Glomerular visceral epithelial cell (primary cell): ENCODE results near the gene ANKRD44.
"Not testable (repeated sequence)": the region's sequence is repeated elsewhere in the genome, so short reads cannot be mapped to it uniquely, and the experiment has no call there.

Experiments used
- DNase-seq: peaks from one replicate; pipeline ENCODE4 v3.0.0-alpha.2; 2016; ENCODE audit errors: extremely low spot score

ANKRD44 gene

GRCh38 chr2:197287596-197287932 is 23.0 kb downstream of the ANKRD44 start:
- not testable (repeated sequence) for DNase-seq

- DNase-seq: peak; percentile 48
Observed at GRCh38 chr2:197286805-197287595, 23.6 kb downstream of the ANKRD44 start.

DNA sequence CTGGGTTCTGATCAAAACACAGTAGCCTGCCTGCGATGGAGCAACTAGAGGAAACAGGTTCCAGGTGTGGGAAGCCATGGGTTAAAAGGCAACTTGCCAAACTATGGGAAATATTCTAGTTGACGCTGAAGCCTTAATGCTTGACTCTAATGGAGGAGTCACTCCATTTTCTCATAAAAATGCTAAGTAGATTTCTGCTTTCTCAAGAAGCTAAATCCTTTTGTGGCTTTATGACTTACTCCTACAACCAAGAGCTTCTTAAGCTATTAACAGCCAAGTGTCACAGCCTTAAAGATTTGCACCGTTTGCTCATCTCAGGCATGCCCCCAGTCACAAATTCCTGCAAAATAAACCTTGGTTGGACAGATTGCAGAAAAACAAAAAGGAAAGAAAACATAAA is 25.2 kb downstream of the ANKRD44 start:
- DNase-seq: no peak

DNA sequence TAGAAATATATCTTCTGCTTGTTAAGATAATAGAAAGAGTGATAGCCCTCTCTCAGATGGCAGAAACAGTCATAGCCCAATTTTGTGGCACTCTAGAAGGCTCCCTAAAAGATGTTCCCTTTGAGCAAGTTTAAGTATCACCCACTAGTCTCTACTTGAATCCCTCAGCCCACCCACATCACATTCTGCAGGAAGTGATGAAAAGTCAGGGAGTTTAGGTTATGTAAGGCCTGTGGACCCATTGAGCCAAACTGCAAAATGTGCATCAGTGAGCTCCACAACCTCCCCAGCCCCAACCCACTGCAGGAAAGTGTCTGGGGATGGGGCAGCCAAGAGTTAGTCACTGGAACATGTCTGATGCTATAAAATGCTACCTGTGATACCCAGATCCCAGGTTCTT is 25.6 kb downstream of the ANKRD44 start:
- no peak for DNase-seq

- no peak for DNase-seq
Observed at GRCh38 chr2:197281421-197281820, 29.2 kb downstream of the ANKRD44 start.

DNA sequence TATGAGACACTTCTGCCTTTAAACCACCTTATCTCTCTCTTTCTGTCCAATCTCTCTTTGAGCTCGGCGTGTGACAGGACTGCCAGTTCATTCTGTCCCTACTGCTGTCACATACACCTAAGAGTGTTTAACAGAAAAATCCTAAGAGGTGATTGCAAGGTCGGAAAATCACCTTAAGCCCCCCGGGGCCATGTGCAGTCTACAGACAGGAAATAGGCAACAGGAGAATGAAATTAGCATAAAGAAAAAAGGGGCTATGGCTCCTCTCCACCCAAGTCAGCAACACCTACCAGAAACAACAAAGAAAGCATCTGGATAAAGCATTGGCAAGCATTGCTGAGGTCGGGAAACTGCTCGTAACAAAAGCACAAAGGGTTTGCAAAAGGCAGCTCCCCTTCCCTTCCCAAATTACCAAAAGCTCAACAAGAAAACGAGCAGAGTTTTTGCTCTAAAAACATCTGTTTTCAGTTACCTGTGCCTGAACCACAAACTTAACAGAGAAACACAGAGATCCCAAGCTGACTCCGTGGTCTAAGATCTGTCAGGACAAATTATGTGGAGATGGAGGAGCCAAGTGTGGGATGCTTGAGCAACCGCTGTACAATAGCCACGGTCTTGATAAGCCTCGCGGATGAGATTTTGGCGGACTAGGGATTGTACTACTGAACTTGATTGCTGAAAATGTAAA is 30.4 kb downstream of the ANKRD44 start:
- DNase-seq: no peak

DNA sequence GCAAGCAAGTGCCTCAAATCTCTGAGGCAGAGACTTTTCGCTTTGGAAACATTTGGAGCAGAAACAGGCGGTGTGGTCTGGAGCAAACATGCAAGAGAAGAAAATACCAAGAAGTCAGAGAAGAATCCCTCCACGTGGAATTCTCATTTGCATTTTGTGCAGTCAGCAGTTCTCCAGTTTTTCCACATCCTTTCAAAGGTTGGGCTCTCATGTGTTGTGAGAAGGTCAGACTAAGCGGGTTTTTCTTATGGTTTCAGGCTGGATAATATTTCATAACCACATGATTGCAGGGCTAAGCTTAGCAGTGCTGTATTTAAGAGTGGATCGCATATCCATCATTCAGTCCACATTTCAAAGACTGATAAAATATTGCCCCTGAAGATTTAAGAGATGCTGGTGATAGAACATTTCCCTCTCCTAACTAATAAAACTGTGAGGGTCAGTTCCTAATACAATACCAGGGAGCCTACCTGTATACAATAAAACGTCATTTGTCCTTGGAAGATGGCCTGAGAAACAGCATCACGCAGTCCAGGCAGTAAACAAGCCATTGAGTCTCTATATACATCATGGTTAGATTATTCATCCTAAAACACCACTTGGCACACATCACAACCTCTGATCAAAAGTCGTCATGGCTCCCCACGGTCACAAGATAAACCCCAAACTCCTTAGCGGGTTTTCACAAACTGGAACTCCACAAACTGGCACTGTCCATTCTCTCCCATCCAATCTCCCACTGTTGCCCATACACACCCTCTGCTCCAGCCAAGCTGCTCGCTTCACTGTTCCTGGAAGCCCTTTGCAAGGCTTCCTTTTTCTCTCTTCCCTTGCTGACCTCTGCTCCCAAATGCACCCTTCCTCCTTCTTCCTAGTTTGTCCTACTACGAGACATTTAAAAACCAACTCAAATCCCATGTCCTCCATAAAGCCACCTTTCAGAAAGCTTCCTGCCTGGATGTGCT is 31.5 kb downstream of the ANKRD44 start:
- DNase-seq: no peak

DNA sequence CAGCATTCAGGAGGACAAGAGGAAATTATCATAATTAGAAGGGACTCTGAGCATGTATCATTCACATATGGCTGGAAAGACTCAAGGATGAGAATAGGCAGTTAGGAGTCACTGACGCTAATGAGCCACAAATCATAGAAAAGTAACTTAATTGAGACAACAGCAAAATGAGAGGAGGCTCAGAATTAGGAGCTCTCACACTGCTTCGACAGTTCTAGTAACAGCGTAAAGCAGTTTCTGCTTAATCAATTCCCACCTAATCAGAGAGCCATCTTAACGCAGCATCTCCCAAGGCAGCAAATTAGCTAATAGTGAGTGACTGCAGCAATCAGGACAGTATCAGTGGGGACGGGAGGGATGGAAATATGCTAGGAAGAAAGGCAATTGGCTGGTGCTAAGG is 32.8 kb downstream of the ANKRD44 start:
- DNase-seq: no peak

- DNase-seq: no peak
Observed at GRCh38 chr2:197276156-197276555, 34.4 kb downstream of the ANKRD44 start.

- no peak for DNase-seq
Observed at GRCh38 chr2:197274937-197275336, 35.6 kb downstream of the ANKRD44 start.

GRCh38 chr2:197274349-197274748 is 36.2 kb downstream of the ANKRD44 start:
- no peak for DNase-seq

DNA sequence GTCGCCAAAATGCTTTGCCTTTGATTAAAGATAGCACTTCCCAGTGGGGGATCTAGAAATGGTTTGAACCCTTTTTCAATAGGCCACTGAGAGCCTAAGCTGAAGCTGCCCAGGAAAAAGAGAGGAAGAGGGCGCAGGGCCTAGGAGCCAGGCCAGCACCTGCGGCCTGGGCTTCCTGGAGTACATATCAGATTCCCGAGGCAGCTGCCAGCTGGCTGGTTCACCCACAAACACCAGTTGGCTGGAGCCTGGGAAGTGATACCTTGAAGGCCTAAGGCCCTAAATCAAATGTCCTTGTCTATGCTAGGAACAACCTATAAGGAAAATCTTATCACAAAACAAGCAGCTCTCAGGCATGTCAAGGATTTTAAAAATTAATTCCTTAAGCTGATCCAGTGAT is 37.1 kb downstream of the ANKRD44 start:
- no peak for DNase-seq

GRCh38 chr2:197270601-197271000 is 40.0 kb downstream of the ANKRD44 start:
- no peak for DNase-seq

GRCh38 chr2:197269815-197270214 is 40.8 kb downstream of the ANKRD44 start:
- DNase-seq: no peak

- peak; percentile 55 for DNase-seq
Observed at GRCh38 chr2:197268786-197269584, 41.6 kb downstream of the ANKRD44 start.

GRCh38 chr2:197266477-197266876 is 44.1 kb downstream of the ANKRD44 start:
- DNase-seq: no peak

DNA sequence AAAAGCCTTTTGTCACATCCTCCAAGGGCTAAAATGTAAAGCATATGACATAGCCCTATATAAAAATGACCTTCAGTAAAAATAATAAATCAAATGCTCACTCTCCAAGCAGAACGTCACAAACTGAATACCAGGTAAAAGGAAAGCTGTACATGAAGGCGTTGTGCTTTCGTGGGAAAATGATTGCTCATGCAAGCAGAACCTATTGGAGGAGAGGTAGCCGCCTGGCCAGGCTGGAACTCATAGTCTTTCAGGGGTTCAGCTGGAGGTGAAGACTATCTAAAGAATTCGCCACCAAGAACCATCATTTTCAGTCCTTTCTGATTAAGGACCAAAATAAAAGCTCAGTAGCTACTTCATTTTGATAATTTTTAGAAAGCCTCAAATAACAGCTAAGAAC is 44.7 kb downstream of the ANKRD44 start:
- DNase-seq: no peak

DNA sequence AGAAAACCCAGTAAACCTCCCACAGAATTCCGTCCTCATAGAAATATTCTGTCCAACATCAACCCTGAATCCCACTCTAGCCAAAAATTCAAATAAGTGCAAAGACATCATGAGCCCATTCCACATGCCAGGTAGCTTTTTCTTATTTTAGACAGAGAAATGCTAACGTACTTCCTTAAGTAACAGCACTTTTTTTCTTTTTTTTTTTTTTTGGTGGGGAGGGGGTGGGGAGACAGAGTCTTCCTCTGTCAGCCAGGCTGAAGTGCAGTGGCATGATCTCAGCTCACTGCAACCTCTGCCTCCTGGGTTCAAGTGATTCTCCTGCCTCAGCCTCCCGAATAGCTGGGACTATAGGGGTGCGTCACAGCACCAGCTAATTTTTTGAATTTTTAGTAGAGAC is 45.5 kb downstream of the ANKRD44 start:
- no peak for DNase-seq

DNA sequence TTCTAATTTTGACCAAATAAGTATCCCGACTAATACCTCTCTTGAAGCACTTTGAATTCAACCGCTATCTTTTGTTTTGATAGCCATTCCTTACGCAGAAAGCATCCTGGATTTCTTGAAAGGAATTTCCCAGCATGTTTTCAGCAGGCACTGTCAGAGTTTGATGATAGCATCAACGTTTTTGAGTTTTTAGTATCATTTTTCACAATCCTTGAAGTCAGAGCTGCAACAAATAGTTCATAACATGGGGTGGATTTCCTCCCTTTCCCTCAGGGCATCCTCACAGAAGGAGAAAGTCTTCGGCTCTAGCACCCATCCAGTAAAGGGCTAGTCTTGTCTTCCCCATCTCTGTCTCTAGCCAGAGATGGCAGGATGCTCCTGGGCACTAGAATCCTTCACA is 46.2 kb downstream of the ANKRD44 start:
- DNase-seq: no peak

DNA sequence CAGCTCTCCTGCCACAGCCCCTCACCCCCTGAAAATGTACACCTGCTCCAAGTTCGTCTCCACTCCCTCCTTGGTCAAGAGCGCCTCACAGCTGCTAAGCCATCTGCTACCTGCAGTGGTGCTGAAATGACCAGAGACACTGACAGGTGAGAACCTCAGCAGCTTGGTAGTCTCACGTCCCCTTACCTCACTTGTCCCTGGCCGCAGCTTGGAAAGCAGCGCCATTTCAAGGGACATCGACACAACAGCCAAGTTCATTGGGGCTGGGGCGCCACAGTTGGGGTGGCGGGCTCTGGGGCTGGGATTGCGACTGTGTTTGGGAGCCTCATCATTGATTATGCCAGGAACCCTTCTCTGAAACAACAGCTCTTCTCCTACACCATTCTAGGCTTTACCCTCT is 47.5 kb downstream of the ANKRD44 start:
- DNase-seq: no peak

- DNase-seq: no peak
Observed at GRCh38 chr2:197261808-197262226, 48.8 kb downstream of the ANKRD44 start.
